ENCODE measurements around the gene SBSN. TPM values are rescaled to one million over a fixed set of nuclear protein-coding genes. Genes with fewer than 3 reads are reported as not detected.

Gene SBSN
- total and polyA plus RNA-seq, 9 of the 15 experiments (the other 6 are each of a cell fraction or from before 2014, with no cell fraction given) = 0.05 TPM; not detected in 8

DNA sequence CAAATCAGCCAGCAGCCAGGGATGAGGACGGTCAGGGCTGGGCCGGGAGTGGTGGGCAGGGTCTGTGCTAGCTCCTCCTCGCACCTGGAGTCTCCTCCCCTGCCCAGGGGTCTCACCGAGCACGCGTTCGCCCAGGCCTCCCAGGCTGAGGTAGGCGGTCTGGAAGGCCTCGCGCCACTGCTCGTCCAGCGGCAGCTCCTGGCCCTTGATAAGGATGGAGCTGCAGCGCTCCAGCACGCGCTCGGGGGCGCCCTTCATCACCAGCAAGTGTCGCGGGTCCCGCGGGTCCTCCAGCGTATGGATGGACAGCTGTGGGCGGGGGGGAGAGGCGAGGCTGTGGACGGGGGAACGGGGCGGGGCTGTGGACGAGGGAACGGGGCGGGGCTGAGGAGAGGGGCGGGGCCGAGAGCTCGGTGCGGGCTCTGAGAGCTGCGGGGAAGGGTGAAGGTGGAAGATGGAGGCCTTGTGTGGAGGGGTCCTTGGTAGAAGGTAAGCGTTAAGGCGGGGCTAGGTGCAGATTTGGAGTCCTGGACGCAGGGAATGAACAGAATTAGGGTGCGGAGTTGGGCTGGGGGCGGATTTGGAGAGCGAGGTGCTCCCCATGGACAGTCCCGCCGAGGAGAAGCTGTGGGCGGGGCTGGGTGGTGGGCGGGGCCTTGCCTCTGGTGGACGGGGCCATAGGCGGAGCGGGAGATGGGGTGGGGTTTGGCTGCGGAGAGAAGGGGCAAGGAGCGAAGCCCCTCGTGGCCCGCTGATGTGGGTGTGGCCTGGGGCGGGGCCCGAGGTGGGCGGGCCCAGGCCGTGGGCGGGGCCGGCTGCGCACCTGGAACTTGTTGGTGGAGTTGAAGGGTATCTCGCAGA, 29.7 kb upstream of the SBSN start (continued):
- TF ChIP-seq, protein P1, sequence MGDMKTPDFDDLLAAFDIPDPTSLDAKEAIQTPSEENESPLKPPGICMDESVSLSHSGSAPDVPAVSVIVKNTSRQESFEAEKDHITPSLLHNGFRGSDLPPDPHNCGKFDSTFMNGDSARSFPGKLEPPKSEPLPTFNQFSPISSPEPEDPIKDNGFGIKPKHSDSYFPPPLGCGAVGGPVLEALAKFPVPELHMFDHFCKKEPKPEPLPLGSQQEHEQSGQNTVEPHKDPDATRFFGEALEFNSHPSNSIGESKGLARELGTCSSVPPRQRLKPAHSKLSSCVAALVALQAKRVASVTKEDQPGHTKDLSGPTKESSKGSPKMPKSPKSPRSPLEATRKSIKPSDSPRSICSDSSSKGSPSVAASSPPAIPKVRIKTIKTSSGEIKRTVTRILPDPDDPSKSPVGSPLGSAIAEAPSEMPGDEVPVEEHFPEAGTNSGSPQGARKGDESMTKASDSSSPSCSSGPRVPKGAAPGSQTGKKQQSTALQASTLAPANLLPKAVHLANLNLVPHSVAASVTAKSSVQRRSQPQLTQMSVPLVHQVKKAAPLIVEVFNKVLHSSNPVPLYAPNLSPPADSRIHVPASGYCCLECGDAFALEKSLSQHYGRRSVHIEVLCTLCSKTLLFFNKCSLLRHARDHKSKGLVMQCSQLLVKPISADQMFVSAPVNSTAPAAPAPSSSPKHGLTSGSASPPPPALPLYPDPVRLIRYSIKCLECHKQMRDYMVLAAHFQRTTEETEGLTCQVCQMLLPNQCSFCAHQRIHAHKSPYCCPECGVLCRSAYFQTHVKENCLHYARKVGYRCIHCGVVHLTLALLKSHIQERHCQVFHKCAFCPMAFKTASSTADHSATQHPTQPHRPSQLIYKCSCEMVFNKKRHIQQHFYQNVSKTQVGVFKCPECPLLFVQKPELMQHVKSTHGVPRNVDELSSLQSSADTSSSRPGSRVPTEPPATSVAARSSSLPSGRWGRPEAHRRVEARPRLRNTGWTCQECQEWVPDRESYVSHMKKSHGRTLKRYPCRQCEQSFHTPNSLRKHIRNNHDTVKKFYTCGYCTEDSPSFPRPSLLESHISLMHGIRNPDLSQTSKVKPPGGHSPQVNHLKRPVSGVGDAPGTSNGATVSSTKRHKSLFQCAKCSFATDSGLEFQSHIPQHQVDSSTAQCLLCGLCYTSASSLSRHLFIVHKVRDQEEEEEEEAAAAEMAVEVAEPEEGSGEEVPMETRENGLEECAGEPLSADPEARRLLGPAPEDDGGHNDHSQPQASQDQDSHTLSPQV (IDR thresholded peaks at IDR 0.05) = no peak
- TF ChIP-seq, protein P2, sequence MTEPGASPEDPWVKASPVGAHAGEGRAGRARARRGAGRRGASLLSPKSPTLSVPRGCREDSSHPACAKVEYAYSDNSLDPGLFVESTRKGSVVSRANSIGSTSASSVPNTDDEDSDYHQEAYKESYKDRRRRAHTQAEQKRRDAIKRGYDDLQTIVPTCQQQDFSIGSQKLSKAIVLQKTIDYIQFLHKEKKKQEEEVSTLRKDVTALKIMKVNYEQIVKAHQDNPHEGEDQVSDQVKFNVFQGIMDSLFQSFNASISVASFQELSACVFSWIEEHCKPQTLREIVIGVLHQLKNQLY (CRISPR knock-in tag; conservative IDR thresholded peaks at IDR 0.05) = no peak
- TF ChIP-seq TGIF2 (CRISPR knock-in tag; IDR thresholded peaks at IDR 0.05) = no peak
- no peak for TF ChIP-seq NFYB (IDR thresholded peaks at IDR 0.05; ENCODE audit: extremely low read depth, insufficient read length)
- TF ChIP-seq, protein P3, sequence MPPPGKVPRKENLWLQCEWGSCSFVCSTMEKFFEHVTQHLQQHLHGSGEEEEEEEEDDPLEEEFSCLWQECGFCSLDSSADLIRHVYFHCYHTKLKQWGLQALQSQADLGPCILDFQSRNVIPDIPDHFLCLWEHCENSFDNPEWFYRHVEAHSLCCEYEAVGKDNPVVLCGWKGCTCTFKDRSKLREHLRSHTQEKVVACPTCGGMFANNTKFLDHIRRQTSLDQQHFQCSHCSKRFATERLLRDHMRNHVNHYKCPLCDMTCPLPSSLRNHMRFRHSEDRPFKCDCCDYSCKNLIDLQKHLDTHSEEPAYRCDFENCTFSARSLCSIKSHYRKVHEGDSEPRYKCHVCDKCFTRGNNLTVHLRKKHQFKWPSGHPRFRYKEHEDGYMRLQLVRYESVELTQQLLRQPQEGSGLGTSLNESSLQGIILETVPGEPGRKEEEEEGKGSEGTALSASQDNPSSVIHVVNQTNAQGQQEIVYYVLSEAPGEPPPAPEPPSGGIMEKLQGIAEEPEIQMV (tag; conservative IDR thresholded peaks at IDR 0.05; ENCODE audit: low read depth) = no peak
- TF ChIP-seq ZNF133 (CRISPR knock-in tag; IDR thresholded peaks at IDR 0.05) = no peak
- peak; percentile 49; the same call in 1 of the 2 replicates for TF ChIP-seq POLR2G (IDR thresholded peaks at IDR 0.05; ENCODE audit: low read depth, low read length)
- TF ChIP-seq ETV6 (IDR thresholded peaks at IDR 0.05; ENCODE audit: borderline replicate concordance in 1 of 2, low read depth in 2 of 2, low read length in 1 of 2) = no peak
- TF ChIP-seq ETV6 (CRISPR knock-in tag; IDR thresholded peaks at IDR 0.05; ENCODE audit: borderline replicate concordance) = no peak
- TF ChIP-seq, protein P4, sequence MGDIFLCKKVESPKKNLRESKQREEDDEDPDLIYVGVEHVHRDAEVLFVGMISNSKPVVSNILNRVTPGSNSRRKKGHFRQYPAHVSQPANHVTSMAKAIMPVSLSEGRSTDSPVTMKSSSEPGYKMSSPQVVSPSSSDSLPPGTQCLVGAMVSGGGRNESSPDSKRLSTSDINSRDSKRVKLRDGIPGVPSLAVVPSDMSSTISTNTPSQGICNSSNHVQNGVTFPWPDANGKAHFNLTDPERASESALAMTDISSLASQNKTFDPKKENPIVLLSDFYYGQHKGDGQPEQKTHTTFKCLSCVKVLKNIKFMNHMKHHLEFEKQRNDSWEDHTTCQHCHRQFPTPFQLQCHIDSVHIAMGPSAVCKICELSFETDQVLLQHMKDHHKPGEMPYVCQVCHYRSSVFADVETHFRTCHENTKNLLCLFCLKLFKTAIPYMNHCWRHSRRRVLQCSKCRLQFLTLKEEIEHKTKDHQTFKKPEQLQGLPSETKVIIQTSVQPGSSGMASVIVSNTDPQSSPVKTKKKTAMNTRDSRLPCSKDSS (IDR thresholded peaks at IDR 0.05; ENCODE audit: low read depth, partially characterized antibody) = no peak
- no peak for TF ChIP-seq ZNF184 (CRISPR knock-in tag; IDR thresholded peaks at IDR 0.05)
- TF ChIP-seq SOX6 (IDR thresholded peaks at IDR 0.05) = no peak
- no peak for TF ChIP-seq BRCA1 (IDR thresholded peaks at IDR 0.05)
- TF ChIP-seq BRCA1 (CRISPR knock-in tag; IDR thresholded peaks at IDR 0.05) = no peak
- no peak for TF ChIP-seq EHMT2 (IDR thresholded peaks at IDR 0.05)

All from K562 (cell line).